SK-N-SH (cell line): ENCODE measurements around the gene TUNAR. TPM values are rescaled to one million over a fixed set of nuclear protein-coding genes. Genes with fewer than 3 reads are reported as not detected.

Experiments used
- CTCF ChIA-PET: fragments of 300-600, 350-600 bp; formaldehyde crosslinking; extraction: SDS; loops from one replicate; lab custom pipeline; 2021; lab: Yijun Ruan, JAX
- POLR2A ChIA-PET: fragments of 350-600 bp; sonication (Branson Sonifier 250); formaldehyde crosslinking; extraction: SDS; loops from one replicate; lab custom pipeline; 2020; ENCODE audit warnings: antibody characterized with exemption, inconsistent platforms; lab: Yijun Ruan, JAX
- DNase-seq: peaks from one replicate; pipeline ENCODE4 v3.0.0; 2012
- H2AFZ ChIP-seq: fragments of 200-600 bp; sonication (generic); 2 replicates; pipeline ENCODE4 v1.8.1; 2016; ENCODE audit warnings: antibody characterized with exemption, mild to moderate bottlenecking, low read depth
- H3F3A ChIP-seq: fragments of 200-600 bp; sonication (generic); replicated peaks from 2 replicates; pipeline ENCODE3; 2016; ENCODE audit warnings: antibody characterized with exemption, mild to moderate bottlenecking; ENCODE audit not compliant: insufficient read depth
- H3K27ac ChIP-seq, 2 experiments: fragments of 200-500 bp in 1 of 2; fragments of 200-600 bp in 1 of 2; sonication (Bioruptor generic) in 1 of 2; sonication (generic), shearing (Covaris generic) in 1 of 2; 2 replicates each; pipeline versions ENCODE4 v1.5.1 to v1.6.1; 2014 to 2016; ENCODE audit warnings: low read depth in 2 of 2, inconsistent platforms in 1 of 2, low read length in 1 of 2, mild to moderate bottlenecking in 1 of 2, mixed read lengths in 1 of 2
- H3K27me3 ChIP-seq: fragments of 200-600 bp; sonication (generic), shearing (Covaris generic); 2 replicates; pipeline ENCODE4 v1.6.1; 2016; ENCODE audit warnings: mixed run types; ENCODE audit not compliant: insufficient read depth
- H3K36me3 ChIP-seq, 2 experiments: fragments of 200-500 bp in 1 of 2; fragments of 200-600 bp in 1 of 2; sonication (Bioruptor generic) in 1 of 2; sonication (generic) in 1 of 2; replicated peaks in 1 of 2; 2 replicates each; pipeline versions ENCODE3 to v1.5.1; 2014 to 2016; ENCODE audit warnings: low read length in 1 of 2, mild to moderate bottlenecking in 1 of 2; ENCODE audit not compliant: insufficient read depth in 2 of 2, control insufficient read depth in 1 of 2
- H3K4me1 ChIP-seq, 2 experiments: fragments of 200-500 bp in 1 of 2; fragments of 200-600 bp in 1 of 2; sonication (Bioruptor generic) in 1 of 2; sonication (generic), shearing (Covaris generic) in 1 of 2; 2 replicates each; pipeline versions ENCODE4 v1.5.1 to v1.6.1; 2014 to 2016; ENCODE audit warnings: low read depth in 1 of 2, low read length in 1 of 2, mixed run types in 1 of 2; ENCODE audit not compliant: insufficient read depth in 2 of 2, control insufficient read depth in 1 of 2
- H3K4me2 ChIP-seq: fragments of 200-600 bp; sonication (generic), shearing (Covaris generic); 2 replicates; pipeline ENCODE4 v1.6.1; 2017; ENCODE audit warnings: mixed run types
- H3K4me3 ChIP-seq, 2 experiments: fragments of 200-500 bp in 1 of 2; fragments of 200-600 bp in 1 of 2; sonication (Bioruptor generic) in 1 of 2; sonication (generic), shearing (Covaris generic) in 1 of 2; 2 replicates each; pipeline versions ENCODE4 v1.5.1 to v1.8.1; 2014 to 2016; ENCODE audit warnings: low read depth in 2 of 2, inconsistent platforms in 1 of 2, low read length in 1 of 2, mild to moderate bottlenecking in 1 of 2, mixed read lengths in 1 of 2, moderate library complexity in 1 of 2
- H3K79me2 ChIP-seq: fragments of 200-600 bp; sonication (generic); 2 replicates; pipeline ENCODE4 v1.8.1; 2017; ENCODE audit warnings: mild to moderate bottlenecking; ENCODE audit not compliant: insufficient read depth
- H3K9ac ChIP-seq: fragments of 200-600 bp; sonication (generic); 2 replicates; pipeline ENCODE4 v1.6.1; 2017; ENCODE audit warnings: mixed run types
- H3K9me2 ChIP-seq: fragments of 200-600 bp; sonication (generic); 2 replicates; pipeline ENCODE4 v1.6.1; 2017; ENCODE audit warnings: mixed run types
- H3K9me3 ChIP-seq: fragments of 200-600 bp; sonication (generic); 2 replicates; pipeline ENCODE4 v1.6.1; 2017; ENCODE audit warnings: mixed run types, mild to moderate bottlenecking, moderate library complexity
- H4K20me1 ChIP-seq: fragments of 200-600 bp; sonication (generic); 2 replicates; pipeline ENCODE4 v1.6.1; 2017; ENCODE audit warnings: mild to moderate bottlenecking, mixed run types; ENCODE audit not compliant: insufficient read depth
- EP300 ChIP-seq, 2 experiments: IDR thresholded peaks; 2 replicates each; pipeline versions ENCODE4 v1.4.0 to v1.6.1; 2012; ENCODE audit warnings: borderline replicate concordance in 1 of 2, low read depth in 1 of 2, low read length in 1 of 2
- FOXJ3 ChIP-seq: sonication (generic); formaldehyde crosslinking; IDR thresholded peaks from 2 replicates; pipeline ENCODE4 v1.5.1; 2020; ENCODE audit warnings: mild to moderate bottlenecking, missing genetic modification reagents
- JUND ChIP-seq: IDR thresholded peaks from 2 replicates; pipeline ENCODE4 v1.4.0; 2012
- SIN3A ChIP-seq: IDR thresholded peaks from 2 replicates; pipeline ENCODE4 v1.6.1; 2012; ENCODE audit warnings: low read depth, mild to moderate bottlenecking, low read length, moderate library complexity, borderline replicate concordance
- SMC3 ChIP-seq: IDR thresholded peaks from 2 replicates; pipeline ENCODE4 v1.6.1; 2012; ENCODE audit warnings: low read depth, low read length, improper control_type of control experiment
- TAF1 ChIP-seq: IDR thresholded peaks from 2 replicates; pipeline ENCODE4 v1.6.1; 2012; ENCODE audit warnings: low read depth, mild to moderate bottlenecking, low read length, moderate library complexity, borderline replicate concordance
- YY1 ChIP-seq: IDR thresholded peaks from 2 replicates; pipeline ENCODE4 v1.4.0; 2012; ENCODE audit warnings: low read depth, mild to moderate bottlenecking
- WGBS: methylation state at CpG from one replicate; pipeline ENCODE4 v1.1.6; 2017; ENCODE audit warnings: low lambda C conversion rate; 5-methylcytosine and 5-hydroxymethylcytosine counted together
- polyA plus RNA-seq, 3 experiments: library from polyadenylated mRNA; depleted of rRNA; stranded (reverse); fragments of >200 nt; gene quantifications; 2 replicates each; pipeline ENCODE4 v1.2.3, GENCODE V29; 2012
- TF ChIP-seq, protein P1 (sequence below): IDR thresholded peaks from 2 replicates; pipeline ENCODE4; 2012
- TF ChIP-seq, protein P2 (sequence below): IDR thresholded peaks from 2 replicates; pipeline ENCODE4 v1.6.1; 2012; ENCODE audit warnings: mild to moderate bottlenecking, low read depth, low read length, moderate library complexity
- TF ChIP-seq, protein P3 (sequence below): fragments of 150-350 bp; IDR thresholded peaks from 2 replicates; pipeline ENCODE4 v1.6.1; 2016; ENCODE audit warnings: mild to moderate bottlenecking, low read depth, low read length
- TF ChIP-seq, protein P4 (sequence below): IDR thresholded peaks from 2 replicates; pipeline ENCODE4 v1.4.0; 2012; ENCODE audit warnings: low read depth
- TF ChIP-seq, protein P5 (sequence below): IDR thresholded peaks from 2 replicates; pipeline ENCODE4 v1.4.0; 2012; ENCODE audit warnings: low read depth, borderline replicate concordance

Gene TUNAR
- polyA plus RNA-seq, 1 of the 3 experiments (the other 2 are of a cell fraction) = 0.02 TPM

DNA sequence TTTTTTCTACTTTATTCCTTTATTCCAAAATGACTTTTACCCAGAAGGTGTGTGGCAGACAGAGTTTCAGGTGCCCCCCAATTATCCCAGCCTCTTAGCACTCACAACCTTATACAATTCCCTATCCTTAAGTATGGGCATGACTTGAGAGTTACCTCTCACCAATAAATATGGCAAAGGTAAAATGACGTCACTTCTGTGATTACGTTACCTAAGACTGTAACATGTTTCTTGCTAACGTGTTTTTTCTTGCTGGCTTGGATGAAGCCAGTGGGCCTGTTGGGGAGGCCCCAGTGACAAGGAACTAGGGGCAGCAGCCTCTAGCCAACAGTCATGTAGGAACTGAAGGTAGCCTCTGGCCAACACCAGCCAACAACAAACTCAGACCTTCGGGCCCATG lies 13.3 kb upstream of the TUNAR start:
- TF ChIP-seq, protein P1, sequence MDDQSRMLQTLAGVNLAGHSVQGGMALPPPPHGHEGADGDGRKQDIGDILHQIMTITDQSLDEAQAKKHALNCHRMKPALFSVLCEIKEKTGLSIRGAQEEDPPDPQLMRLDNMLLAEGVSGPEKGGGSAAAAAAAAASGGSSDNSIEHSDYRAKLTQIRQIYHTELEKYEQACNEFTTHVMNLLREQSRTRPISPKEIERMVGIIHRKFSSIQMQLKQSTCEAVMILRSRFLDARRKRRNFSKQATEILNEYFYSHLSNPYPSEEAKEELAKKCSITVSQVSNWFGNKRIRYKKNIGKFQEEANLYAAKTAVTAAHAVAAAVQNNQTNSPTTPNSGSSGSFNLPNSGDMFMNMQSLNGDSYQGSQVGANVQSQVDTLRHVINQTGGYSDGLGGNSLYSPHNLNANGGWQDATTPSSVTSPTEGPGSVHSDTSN = no peak
- TF ChIP-seq, protein P2, sequence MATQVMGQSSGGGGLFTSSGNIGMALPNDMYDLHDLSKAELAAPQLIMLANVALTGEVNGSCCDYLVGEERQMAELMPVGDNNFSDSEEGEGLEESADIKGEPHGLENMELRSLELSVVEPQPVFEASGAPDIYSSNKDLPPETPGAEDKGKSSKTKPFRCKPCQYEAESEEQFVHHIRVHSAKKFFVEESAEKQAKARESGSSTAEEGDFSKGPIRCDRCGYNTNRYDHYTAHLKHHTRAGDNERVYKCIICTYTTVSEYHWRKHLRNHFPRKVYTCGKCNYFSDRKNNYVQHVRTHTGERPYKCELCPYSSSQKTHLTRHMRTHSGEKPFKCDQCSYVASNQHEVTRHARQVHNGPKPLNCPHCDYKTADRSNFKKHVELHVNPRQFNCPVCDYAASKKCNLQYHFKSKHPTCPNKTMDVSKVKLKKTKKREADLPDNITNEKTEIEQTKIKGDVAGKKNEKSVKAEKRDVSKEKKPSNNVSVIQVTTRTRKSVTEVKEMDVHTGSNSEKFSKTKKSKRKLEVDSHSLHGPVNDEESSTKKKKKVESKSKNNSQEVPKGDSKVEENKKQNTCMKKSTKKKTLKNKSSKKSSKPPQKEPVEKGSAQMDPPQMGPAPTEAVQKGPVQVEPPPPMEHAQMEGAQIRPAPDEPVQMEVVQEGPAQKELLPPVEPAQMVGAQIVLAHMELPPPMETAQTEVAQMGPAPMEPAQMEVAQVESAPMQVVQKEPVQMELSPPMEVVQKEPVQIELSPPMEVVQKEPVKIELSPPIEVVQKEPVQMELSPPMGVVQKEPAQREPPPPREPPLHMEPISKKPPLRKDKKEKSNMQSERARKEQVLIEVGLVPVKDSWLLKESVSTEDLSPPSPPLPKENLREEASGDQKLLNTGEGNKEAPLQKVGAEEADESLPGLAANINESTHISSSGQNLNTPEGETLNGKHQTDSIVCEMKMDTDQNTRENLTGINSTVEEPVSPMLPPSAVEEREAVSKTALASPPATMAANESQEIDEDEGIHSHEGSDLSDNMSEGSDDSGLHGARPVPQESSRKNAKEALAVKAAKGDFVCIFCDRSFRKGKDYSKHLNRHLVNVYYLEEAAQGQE = no peak
- TF ChIP-seq SIN3A = no peak
- TF ChIP-seq, protein P3, sequence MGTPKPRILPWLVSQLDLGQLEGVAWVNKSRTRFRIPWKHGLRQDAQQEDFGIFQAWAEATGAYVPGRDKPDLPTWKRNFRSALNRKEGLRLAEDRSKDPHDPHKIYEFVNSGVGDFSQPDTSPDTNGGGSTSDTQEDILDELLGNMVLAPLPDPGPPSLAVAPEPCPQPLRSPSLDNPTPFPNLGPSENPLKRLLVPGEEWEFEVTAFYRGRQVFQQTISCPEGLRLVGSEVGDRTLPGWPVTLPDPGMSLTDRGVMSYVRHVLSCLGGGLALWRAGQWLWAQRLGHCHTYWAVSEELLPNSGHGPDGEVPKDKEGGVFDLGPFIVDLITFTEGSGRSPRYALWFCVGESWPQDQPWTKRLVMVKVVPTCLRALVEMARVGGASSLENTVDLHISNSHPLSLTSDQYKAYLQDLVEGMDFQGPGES = no peak
- TF ChIP-seq EP300 (IDR thresholded peaks at IDR 0.05; ENCODE audit: borderline replicate concordance in 1 of 2, low read depth in 1 of 2, low read length in 1 of 2) = no peak
- no peak for TF ChIP-seq SMC3
- TF ChIP-seq, all 33 proteins: peak for 0
- CTCF ChIA-PET = interaction anchor here (0.6 kb wide), 1 partner anchor 142 kb away, joined by 3 read pairs; no protein-coding TSS in a partner anchor

DNA sequence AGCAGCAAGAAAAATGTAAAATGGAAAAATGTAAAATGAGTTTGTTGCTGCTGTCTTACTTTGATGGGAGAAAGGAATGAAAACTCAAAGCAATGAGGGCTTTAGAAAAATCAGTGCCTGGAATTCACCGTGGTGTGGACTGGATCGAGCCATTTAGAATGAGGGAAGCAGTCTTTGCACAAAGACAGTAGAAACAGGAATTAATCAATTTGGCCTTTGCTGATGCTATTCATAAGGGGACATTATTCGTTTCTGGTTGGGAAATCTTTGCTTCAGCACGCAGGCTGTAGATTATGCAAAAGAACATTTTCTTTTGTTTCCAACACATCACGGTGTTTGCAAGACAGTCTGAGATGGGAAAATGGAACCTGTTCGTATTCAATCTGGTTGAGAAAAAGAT lies 6.9 kb upstream of the TUNAR start:
- Histone ChIP-seq H3K4me1 (no peaks in the 10 kb centered on the region), H2AFZ (no peak overlapping the region), H3K9ac (no peak overlapping the region), H3K36me3 (no peaks in the 10 kb centered on the region), H3F3A (no peaks in the 10 kb centered on the region), H3K27ac (no peak overlapping the region), H3K27me3 (peaks cover 5% of the 10 kb centered on the region; the same call in 1 of the 2 replicates), H4K20me1 (no peaks in the 10 kb centered on the region), H3K9me3 (no peaks in the 10 kb centered on the region), H3K79me2 (no peaks in the 10 kb centered on the region), H3K4me2 (no peak overlapping the region), H3K9me2 (no peaks in the 10 kb centered on the region), H3K4me3 (no peak overlapping the region)
- POLR2A ChIA-PET = no interaction called here
- TF ChIP-seq YY1 (no peak), JUND (no peak), TAF1 (no peak), FOXJ3 (CRISPR knock-in tag) (no peak)
- TF ChIP-seq, protein P4, sequence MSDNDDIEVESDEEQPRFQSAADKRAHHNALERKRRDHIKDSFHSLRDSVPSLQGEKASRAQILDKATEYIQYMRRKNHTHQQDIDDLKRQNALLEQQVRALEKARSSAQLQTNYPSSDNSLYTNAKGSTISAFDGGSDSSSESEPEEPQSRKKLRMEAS = no peak
- TF ChIP-seq, protein P5, sequence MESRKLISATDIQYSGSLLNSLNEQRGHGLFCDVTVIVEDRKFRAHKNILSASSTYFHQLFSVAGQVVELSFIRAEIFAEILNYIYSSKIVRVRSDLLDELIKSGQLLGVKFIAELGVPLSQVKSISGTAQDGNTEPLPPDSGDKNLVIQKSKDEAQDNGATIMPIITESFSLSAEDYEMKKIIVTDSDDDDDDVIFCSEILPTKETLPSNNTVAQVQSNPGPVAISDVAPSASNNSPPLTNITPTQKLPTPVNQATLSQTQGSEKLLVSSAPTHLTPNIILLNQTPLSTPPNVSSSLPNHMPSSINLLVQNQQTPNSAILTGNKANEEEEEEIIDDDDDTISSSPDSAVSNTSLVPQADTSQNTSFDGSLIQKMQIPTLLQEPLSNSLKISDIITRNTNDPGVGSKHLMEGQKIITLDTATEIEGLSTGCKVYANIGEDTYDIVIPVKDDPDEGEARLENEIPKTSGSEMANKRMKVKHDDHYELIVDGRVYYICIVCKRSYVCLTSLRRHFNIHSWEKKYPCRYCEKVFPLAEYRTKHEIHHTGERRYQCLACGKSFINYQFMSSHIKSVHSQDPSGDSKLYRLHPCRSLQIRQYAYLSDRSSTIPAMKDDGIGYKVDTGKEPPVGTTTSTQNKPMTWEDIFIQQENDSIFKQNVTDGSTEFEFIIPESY = no peak
- DNase-seq = no peak
- WGBS = 44% methylated on average over 6 of the region's 6 CpGs
- CTCF ChIA-PET = interaction anchor here (1.3 kb wide), 1 partner anchor 16 kb away, joined by 3 read pairs; no protein-coding TSS in a partner anchor

More for the DNA sequence above, 13.3 kb upstream of the TUNAR start:
- POLR2A ChIA-PET = no interaction called here
- no peak for DNase-seq
- Histone ChIP-seq H2AFZ (no peak overlapping the region), H3K79me2 (no peaks in the 10 kb centered on the region), H3K4me3 (no peak overlapping the region), H3K9me2 (no peaks in the 10 kb centered on the region), H3K4me2 (no peak overlapping the region), H3K9ac (no peak overlapping the region), H4K20me1 (no peaks in the 10 kb centered on the region), H3K36me3 (no peaks in the 10 kb centered on the region), H3K4me1 (no peaks in the 10 kb centered on the region), H3K27me3 (no peaks in the 10 kb centered on the region), H3K27ac (no peak overlapping the region), H3F3A (no peaks in the 10 kb centered on the region), H3K9me3 (no peaks in the 10 kb centered on the region)
- WGBS = 26% methylated on average over 4 of the region's 4 CpGs
